H9 (cell line): ENCODE measurements around the gene FNDC3B. TPM values are rescaled to one million over a fixed set of nuclear protein-coding genes. Genes with fewer than 3 reads are reported as not detected.

Experiments used
- DNase-seq: peaks from one replicate; pipeline ENCODE4 v3.0.0-alpha.2; 2017
- H2AFZ ChIP-seq: one replicate; pipeline ENCODE4 v1.6.1; 2013; ENCODE audit warnings: mild to moderate bottlenecking, low read length, control low read depth, moderate library complexity
- H2AK5ac ChIP-seq: 2 replicates; pipeline ENCODE4 v1.6.1; 2013; ENCODE audit warnings: low read length, control low read depth, mixed read lengths; ENCODE audit not compliant: insufficient read length
- H2BK120ac ChIP-seq: one replicate; pipeline ENCODE4 v1.6.1; 2013; ENCODE audit warnings: low read depth, mild to moderate bottlenecking, low read length, control low read depth, inconsistent platforms; ENCODE audit not compliant: poor library complexity, severe bottlenecking
- H2BK12ac ChIP-seq: 2 replicates; pipeline ENCODE4 v1.6.1; 2013; ENCODE audit warnings: low read length, control low read depth, mixed read lengths, low read depth; ENCODE audit not compliant: insufficient read length
- H2BK15ac ChIP-seq: 2 replicates; pipeline ENCODE4 v1.6.1; 2013; ENCODE audit warnings: low read depth, low read length, control low read depth
- H2BK20ac ChIP-seq: one replicate; pipeline ENCODE4 v1.6.1; 2013; ENCODE audit warnings: low read depth, mild to moderate bottlenecking, low read length, control low read depth, inconsistent platforms; ENCODE audit not compliant: poor library complexity, severe bottlenecking
- H2BK5ac ChIP-seq: 2 replicates; pipeline ENCODE4 v1.6.1; 2013; ENCODE audit warnings: low read length, control low read depth, mixed read lengths; ENCODE audit not compliant: insufficient read length
- H3K14ac ChIP-seq: 2 replicates; pipeline ENCODE4 v1.6.1; 2013; ENCODE audit warnings: low read length, control low read depth; ENCODE audit not compliant: insufficient read depth
- H3K18ac ChIP-seq: 2 replicates; pipeline ENCODE4 v1.6.1; 2013; ENCODE audit warnings: low read depth, mild to moderate bottlenecking, mixed read lengths, low read length, control low read depth; ENCODE audit not compliant: insufficient read length
- H3K23ac ChIP-seq: 2 replicates; pipeline ENCODE4 v1.6.1; 2013; ENCODE audit warnings: low read length, control low read depth, mixed read lengths, low read depth; ENCODE audit not compliant: insufficient read length
- H3K23me2 ChIP-seq: 2 replicates; pipeline ENCODE4 v1.6.1; 2013; ENCODE audit warnings: low read depth, mild to moderate bottlenecking, mixed read lengths, low read length, control low read depth; ENCODE audit not compliant: insufficient read length, poor library complexity, severe bottlenecking
- H3K27ac ChIP-seq: 2 replicates; pipeline ENCODE4 v1.5.1; 2013; ENCODE audit warnings: low read length, control low read depth, mixed read lengths, low read depth; ENCODE audit not compliant: insufficient read length
- H3K27me3 ChIP-seq: 2 replicates; pipeline ENCODE4 v1.6.1; 2013; ENCODE audit warnings: low read length, control low read depth, inconsistent platforms; ENCODE audit not compliant: insufficient read depth
- H3K4ac ChIP-seq: 2 replicates; pipeline ENCODE4 v1.6.1; 2013; ENCODE audit warnings: low read depth, mild to moderate bottlenecking, control low read depth, inconsistent platforms, low read length, moderate library complexity
- H3K4me1 ChIP-seq: 2 replicates; pipeline ENCODE4 v1.6.1; 2013; ENCODE audit warnings: low read length, control low read depth, inconsistent platforms; ENCODE audit not compliant: insufficient read depth
- H3K4me2 ChIP-seq: 2 replicates; pipeline ENCODE4 v1.6.1; 2013; ENCODE audit warnings: low read length, control low read depth, mixed read lengths; ENCODE audit not compliant: insufficient read length, insufficient read depth
- H3K56ac ChIP-seq: 2 replicates; pipeline ENCODE4 v1.6.1; 2013; ENCODE audit warnings: low read depth, mild to moderate bottlenecking, mixed read lengths, low read length, control low read depth; ENCODE audit not compliant: insufficient read length
- H3K79me1 ChIP-seq: 2 replicates; pipeline ENCODE4 v1.6.1; 2013; ENCODE audit warnings: low read depth, mild to moderate bottlenecking, moderate library complexity, low read length, control low read depth, inconsistent platforms; ENCODE audit not compliant: insufficient read depth, poor library complexity, severe bottlenecking
- H3K79me2 ChIP-seq: 2 replicates; pipeline ENCODE4 v1.6.1; 2013; ENCODE audit warnings: low read length, control low read depth, inconsistent platforms; ENCODE audit not compliant: insufficient read depth
- H3K9ac ChIP-seq: 2 replicates; pipeline ENCODE4 v1.6.1; 2013; ENCODE audit warnings: low read length, control low read depth, mixed read lengths; ENCODE audit not compliant: insufficient read length; ENCODE audit errors: extremely low read depth
- H3K9me3 ChIP-seq: one replicate; pipeline ENCODE4 v1.6.1; 2013; ENCODE audit warnings: low read depth, low read length, inconsistent platforms; ENCODE audit not compliant: control insufficient read depth
- H3T11ph ChIP-seq: one replicate; pipeline ENCODE4 v1.6.1; 2013; ENCODE audit warnings: mild to moderate bottlenecking, low read length, control low read depth, inconsistent platforms
- H4K20me1 ChIP-seq: one replicate; pipeline ENCODE4 v1.6.1; 2013; ENCODE audit not compliant: control insufficient read depth, insufficient read length, insufficient read depth
- H4K5ac ChIP-seq: 2 replicates; pipeline ENCODE4 v1.6.1; 2013; ENCODE audit warnings: low read depth, mild to moderate bottlenecking, mixed read lengths, low read length, control low read depth; ENCODE audit not compliant: insufficient read length
- H4K8ac ChIP-seq: replicated peaks from 2 replicates; pipeline ENCODE4 v1.6.1; 2013; ENCODE audit warnings: low read length, control low read depth, mixed read lengths, low read depth; ENCODE audit not compliant: insufficient read length
- H4K91ac ChIP-seq: 2 replicates; pipeline ENCODE4 v1.6.1; 2013; ENCODE audit warnings: low read depth, mild to moderate bottlenecking, moderate library complexity, mixed read lengths, low read length, control low read depth; ENCODE audit not compliant: insufficient read length
- H3K27ac Mint-ChIP-seq, 3 experiments: 2 replicates in 2 of 3; 3 replicates in 1 of 3; pipeline ENCODE4 v1.8.0; 2020 to 2021; ENCODE audit warnings: mixed read lengths in 3 of 3, mild to moderate bottlenecking in 1 of 3, moderate library complexity in 1 of 3
- H3K27me3 Mint-ChIP-seq: 2 replicates; pipeline ENCODE4 v1.8.0; 2021; ENCODE audit warnings: low read depth, mild to moderate bottlenecking, moderate library complexity, mixed read lengths
- H3K36me3 Mint-ChIP-seq, 3 experiments: 2 replicates in 2 of 3; 3 replicates in 1 of 3; pipeline ENCODE4 v1.8.0; 2020 to 2021; ENCODE audit warnings: low read depth in 3 of 3, mixed read lengths in 3 of 3; ENCODE audit not compliant: insufficient read depth in 1 of 3
- H3K4me1 Mint-ChIP-seq, 2 experiments: 2 replicates each; pipeline ENCODE4 v1.8.0; 2020; ENCODE audit warnings: mixed read lengths in 2 of 2
- H3K4me3 Mint-ChIP-seq, 2 experiments: 2 replicates in 1 of 2; 3 replicates in 1 of 2; pipeline ENCODE4 v1.8.0; 2020 to 2021; ENCODE audit warnings: mild to moderate bottlenecking in 2 of 2, mixed read lengths in 2 of 2, moderate library complexity in 1 of 2
- H3K9me3 Mint-ChIP-seq, 2 experiments: 2 replicates in 1 of 2; 3 replicates in 1 of 2; pipeline ENCODE4 v1.8.0; 2020; ENCODE audit warnings: mild to moderate bottlenecking in 2 of 2, mixed read lengths in 2 of 2, moderate library complexity in 1 of 2
- WGBS: extraction: QIAGEN DNeasy Blood & Tissue Kit; methylation state at CpG from one replicate; pipeline ENCODE4 v1.1.7; 2013; ENCODE audit warnings: missing lambda C conversion rate, low lambda C conversion rate, mixed read lengths; ENCODE audit not compliant: insufficient read length; ENCODE audit errors: extremely low coverage; 5-methylcytosine and 5-hydroxymethylcytosine counted together
- total RNA-seq: library from RNA; stranded (reverse); gene quantifications from 2 replicates; pipeline ENCODE4 v1.2.1, GENCODE V29; 2021
- TF ChIP-seq, protein P1 (sequence below): fragments of 200-600 bp; sonication (generic); conservative IDR thresholded peaks from 3 replicates; pipeline ENCODE4 v1.8.0; 2021; ENCODE audit warnings: antibody characterized with exemption, mild to moderate bottlenecking

FNDC3B gene
- total RNA-seq, 1 experiment from 2014 or later: 43.8 TPM

DNA sequence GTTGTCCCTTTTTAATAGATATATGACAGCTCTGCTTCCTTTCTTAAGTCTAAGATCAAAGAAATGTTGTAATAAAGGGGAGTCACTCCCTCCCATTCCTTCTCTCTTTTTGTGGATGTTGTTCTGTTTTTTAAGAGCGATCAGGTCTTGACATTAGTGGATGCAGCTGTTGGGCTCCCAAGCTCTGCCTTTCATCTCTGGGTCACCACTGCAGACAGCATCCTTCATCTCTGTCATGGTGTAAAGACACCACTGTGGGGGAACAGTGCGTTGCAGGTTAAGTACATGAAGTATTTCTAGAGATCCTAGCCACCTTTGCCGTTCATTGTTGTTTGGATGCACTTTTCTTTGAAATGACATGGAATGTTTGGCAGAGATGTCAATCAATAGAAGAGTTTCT, 17.7 kb downstream of the FNDC3B start:
- Mint-ChIP-seq H3K27me3 (no peaks in the 10 kb centered on the region), H3K4me1 (peaks cover 20 to 25% of the 10 kb centered on the region in 2 experiments), H3K36me3 (peaks cover 5 to 10% (median 7%) of the 10 kb centered on the region in 3 experiments; a peak in 6 of 7 replicates), H3K27ac (no peak overlapping the region), H3K9me3 (no peaks in the 10 kb centered on the region), H3K4me3 (no peak overlapping the region)
- no peak overlapping the region for H2AK5ac ChIP-seq
- no peak overlapping the region for H3K56ac ChIP-seq
- no peak overlapping the region for H3K23ac ChIP-seq
- no peak overlapping the region for H2BK15ac ChIP-seq
- H4K91ac ChIP-seq: no peak overlapping the region
- no peaks in the 10 kb centered on the region for H4K20me1 ChIP-seq
- H2BK20ac ChIP-seq: no peak overlapping the region
- H2BK5ac ChIP-seq: no peak overlapping the region
- peaks cover 10% of the 10 kb centered on the region; the same call in 1 of the 2 replicates for H3K79me2 ChIP-seq
- no peak overlapping the region for H3K14ac ChIP-seq
- no CpG with 5 or more reads among the region's 3 CpGs for WGBS
- no peak overlapping the region for H4K8ac ChIP-seq
- H3K4me2 ChIP-seq: no peak overlapping the region
- H3K4ac ChIP-seq: no peak overlapping the region
- no peak overlapping the region for H3K18ac ChIP-seq
- H2AFZ ChIP-seq: no peak overlapping the region
- no peak overlapping the region for H2BK120ac ChIP-seq
- H3K9me3 ChIP-seq: no peaks in the 10 kb centered on the region
- H3K27me3 ChIP-seq: no peaks in the 10 kb centered on the region
- H2BK12ac ChIP-seq: no peak overlapping the region
- TF ChIP-seq, protein P1, sequence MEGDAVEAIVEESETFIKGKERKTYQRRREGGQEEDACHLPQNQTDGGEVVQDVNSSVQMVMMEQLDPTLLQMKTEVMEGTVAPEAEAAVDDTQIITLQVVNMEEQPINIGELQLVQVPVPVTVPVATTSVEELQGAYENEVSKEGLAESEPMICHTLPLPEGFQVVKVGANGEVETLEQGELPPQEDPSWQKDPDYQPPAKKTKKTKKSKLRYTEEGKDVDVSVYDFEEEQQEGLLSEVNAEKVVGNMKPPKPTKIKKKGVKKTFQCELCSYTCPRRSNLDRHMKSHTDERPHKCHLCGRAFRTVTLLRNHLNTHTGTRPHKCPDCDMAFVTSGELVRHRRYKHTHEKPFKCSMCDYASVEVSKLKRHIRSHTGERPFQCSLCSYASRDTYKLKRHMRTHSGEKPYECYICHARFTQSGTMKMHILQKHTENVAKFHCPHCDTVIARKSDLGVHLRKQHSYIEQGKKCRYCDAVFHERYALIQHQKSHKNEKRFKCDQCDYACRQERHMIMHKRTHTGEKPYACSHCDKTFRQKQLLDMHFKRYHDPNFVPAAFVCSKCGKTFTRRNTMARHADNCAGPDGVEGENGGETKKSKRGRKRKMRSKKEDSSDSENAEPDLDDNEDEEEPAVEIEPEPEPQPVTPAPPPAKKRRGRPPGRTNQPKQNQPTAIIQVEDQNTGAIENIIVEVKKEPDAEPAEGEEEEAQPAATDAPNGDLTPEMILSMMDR: no peak
- H3K23me2 ChIP-seq: no peaks in the 10 kb centered on the region
- H3K4me1 ChIP-seq: peaks cover 3% of the 10 kb centered on the region; the same call in 1 of the 2 replicates
- no peak overlapping the region for H4K5ac ChIP-seq
- no peak overlapping the region for H3K27ac ChIP-seq
- peaks cover 12% of the 10 kb centered on the region for H3K79me1 ChIP-seq
- DNase-seq: no peak
- no peak overlapping the region for H3K9ac ChIP-seq
- no peak overlapping the region for H3T11ph ChIP-seq
